A549 (cell line): ENCODE results near the gene RAPGEF5.

Source experiments
- CHD4 ChIP-seq: fragments of 200-600 bp; sonication (generic); IDR thresholded peaks from 2 replicates; pipeline ENCODE4 v1.6.1; 2016; ENCODE audit warnings: antibody characterized with exemption, mild to moderate bottlenecking, borderline replicate concordance
- EP300 ChIP-seq, 2 experiments: fragments of >200 bp; sonication (Bioruptor Twin); formaldehyde crosslinking; IDR thresholded peaks; 2 replicates in 1 of 2; 3 replicates in 1 of 2; pipeline ENCODE4 v1.6.1; 2016 to 2017
- ESRRA ChIP-seq: fragments of 150-350 bp; IDR thresholded peaks from 2 replicates; pipeline ENCODE4 v1.6.1; 2014; ENCODE audit warnings: mild to moderate bottlenecking, low read length, borderline replicate concordance
- POLR2A ChIP-seq: IDR thresholded peaks from 2 replicates; pipeline ENCODE4 v1.6.1; 2012; ENCODE audit warnings: mild to moderate bottlenecking, low read length
- REST ChIP-seq: fragments of 200-600 bp; sonication (generic); IDR thresholded peaks from 2 replicates; pipeline ENCODE4 v1.6.1; 2016; ENCODE audit warnings: antibody characterized with exemption, mild to moderate bottlenecking, moderate library complexity

- TF ChIP-seq CHD4 (no peak), ESRRA (no peak), POLR2A (no peak), REST (no peak), EP300 (IDR thresholded peaks at IDR 0.05) (no peak)
Measured at GRCh38 chr7:22302951-22303423, 54.0 kb downstream of the RAPGEF5 start.
